GM12878 (cell line): ENCODE results near the gene ARHGAP20. TPM values are rescaled to one million over a fixed set of nuclear protein-coding genes. Genes with fewer than 3 reads are reported as not detected.

Experiments used
- ATAC-seq: fragments of 200-7000 bp; cut with Tn5 transposase; 3 replicates; pipeline ENCODE4 v1.9.1; 2020; ENCODE audit warnings: mild to moderate bottlenecking, moderate library complexity
- BruUV-seq: library from RNA; stranded (reverse); fragments of 400-500 nt; replicated peaks from 2 replicates; lab custom pipeline; 2021; lab: Mats Ljungman, UMichigan
- CTCF ChIA-PET: fragments of 300-600 bp; sonication (Branson Sonifier 250); formaldehyde crosslinking; extraction: SDS; loops from one replicate; lab custom pipeline; 2021; ENCODE audit warnings: inconsistent platforms; lab: Yijun Ruan, JAX
- POLR2A ChIA-PET: fragments of 350-600 bp; formaldehyde crosslinking; extraction: SDS; loops from one replicate; lab custom pipeline; 2021; ENCODE audit warnings: inconsistent platforms; lab: Charles Lee
- RAD21 ChIA-PET: fragments of 300-600 bp; sonication (Branson Sonifier 250); formaldehyde crosslinking; loops from one replicate; lab custom pipeline; 2023; ENCODE audit warnings: antibody characterized with exemption; ENCODE audit not compliant: unreplicated experiment; lab: Charles Lee
- SMC1A ChIA-PET: fragments of 300-600 bp; sonication (Branson Sonifier 250); formaldehyde crosslinking; loops from one replicate; lab custom pipeline; 2023; ENCODE audit not compliant: unreplicated experiment, uncharacterized antibody; lab: Charles Lee
- DNase-seq: peaks from one replicate; pipeline ENCODE4 v3.0.0-alpha.2; 2011; ENCODE audit warnings: low read depth, low spot score
- FAIRE-seq: peaks from 3 replicates; lab custom pipeline; 2011; peaks lifted over from hg19 to GRCh38; lab: Jason Lieb, UNC
- H2AFZ ChIP-seq: 2 replicates; pipeline ENCODE4 v1.6.0; 2011; ENCODE audit warnings: low read depth, low read length, control low read depth; ENCODE audit not compliant: control insufficient read depth
- H3K27ac ChIP-seq: 2 replicates; pipeline ENCODE4 v1.5.1; 2011; ENCODE audit warnings: control low read depth; ENCODE audit not compliant: control insufficient read depth, insufficient read depth
- H3K27me3 ChIP-seq, 2 experiments: replicated peaks in 1 of 2; 2 replicates each; pipeline versions ENCODE4 v1.6.0 to v1.6.1; 2011; ENCODE audit warnings: low read length in 1 of 2; ENCODE audit not compliant: control insufficient read depth in 2 of 2, insufficient read depth in 2 of 2
- H3K36me3 ChIP-seq, 2 experiments: 2 replicates each; pipeline ENCODE4 v1.5.1; 2011; ENCODE audit warnings: low read length in 1 of 2; ENCODE audit not compliant: control insufficient read depth in 2 of 2, insufficient read depth in 2 of 2
- H3K4me1 ChIP-seq: 2 replicates; pipeline ENCODE4 v1.6.1; 2011; ENCODE audit warnings: mild to moderate bottlenecking, low read length, moderate library complexity, mixed read lengths; ENCODE audit not compliant: control insufficient read depth, insufficient read depth
- H3K4me2 ChIP-seq: 2 replicates; pipeline ENCODE4 v1.6.0; 2011; ENCODE audit warnings: control low read depth; ENCODE audit not compliant: control insufficient read depth, insufficient read depth
- H3K4me3 ChIP-seq: fragments of 200-600 bp; sonication (generic); 2 replicates; pipeline ENCODE4 v1.5.1; 2016
- H3K79me2 ChIP-seq: 2 replicates; pipeline ENCODE4 v1.6.0; 2011; ENCODE audit warnings: low read length; ENCODE audit not compliant: control insufficient read depth, insufficient read depth
- H3K9ac ChIP-seq: 2 replicates; pipeline ENCODE4 v1.8.0; 2011; ENCODE audit warnings: low read length, control low read depth, mixed read lengths; ENCODE audit not compliant: control insufficient read depth, insufficient read depth
- H3K9me3 ChIP-seq: replicated peaks from 3 replicates; pipeline ENCODE4 v1.5.1; 2011; ENCODE audit warnings: mild to moderate bottlenecking, low read length; ENCODE audit not compliant: control insufficient read depth, insufficient read depth
- H4K20me1 ChIP-seq: 2 replicates; pipeline ENCODE4 v1.6.0; 2011; ENCODE audit not compliant: control insufficient read depth, insufficient read depth
- BMI1 ChIP-seq: fragments of 450-650 bp; IDR thresholded peaks from 2 replicates; pipeline ENCODE4 v1.6.1; 2016; ENCODE audit warnings: mild to moderate bottlenecking, moderate library complexity, borderline replicate concordance
- HDAC6 ChIP-seq: fragments of 200-600 bp; sonication (generic); IDR thresholded peaks from one replicate; pipeline ENCODE4 v1.8.0; 2017; ENCODE audit warnings: antibody characterized with exemption; ENCODE audit not compliant: unreplicated experiment
- MYB ChIP-seq: fragments of 150-350 bp; IDR thresholded peaks from 2 replicates; pipeline ENCODE4 v1.6.1; 2014; ENCODE audit warnings: mild to moderate bottlenecking, low read depth, low read length, borderline replicate concordance
- RB1 ChIP-seq: fragments of 450-650 bp; formaldehyde crosslinking; IDR thresholded peaks from 2 replicates; pipeline ENCODE4 v1.6.1; 2017; ENCODE audit warnings: mild to moderate bottlenecking, borderline replicate concordance
- USF1 ChIP-seq: IDR thresholded peaks from 2 replicates; pipeline ENCODE4 v1.6.1; 2011; ENCODE audit warnings: borderline replicate concordance, low read depth, mild to moderate bottlenecking, moderate library complexity, mixed read lengths, low read length; ENCODE audit not compliant: insufficient read depth; ENCODE audit errors: extremely low read length
- WRNIP1 ChIP-seq: IDR thresholded peaks from 2 replicates; pipeline ENCODE4 v1.6.1; 2011; ENCODE audit warnings: low read depth, low read length, improper control_type of control experiment, borderline replicate concordance
- ZBED1 ChIP-seq: IDR thresholded peaks from 2 replicates; pipeline ENCODE4 v1.6.1; 2016; ENCODE audit warnings: borderline replicate concordance
- ZNF24 ChIP-seq: fragments of 450-650 bp; IDR thresholded peaks from 2 replicates; pipeline ENCODE4 v1.6.1; 2017; ENCODE audit warnings: antibody characterized with exemption, mild to moderate bottlenecking
- WGBS: methylation state at CpG from one replicate; pipeline ENCODE4 v1.1.6; 2016; ENCODE audit warnings: low lambda C conversion rate; ENCODE audit not compliant: insufficient replicate concordance, insufficient coverage; ENCODE audit errors: missing lambda C conversion rate; 5-methylcytosine and 5-hydroxymethylcytosine counted together
- in situ Hi-C: fragments of 300-500 bp; cut with MboI; formaldehyde crosslinking; loops from 9 replicates; pipeline ENCODE4 v1.14.3; 2018; ENCODE audit warnings: mixed read lengths
- intact Hi-C: fragments of 100-400 bp; cut with micrococcal nuclease; formaldehyde crosslinking; loops from one replicate; pipeline ENCODE4 v1.14.2; 2022; ENCODE audit not compliant: unreplicated experiment
- polyA plus RNA-seq, 11 experiments: library from polyadenylated mRNA; depleted of rRNA in 4 of 11; unstranded in 6 of 11; stranded (reverse) in 5 of 11; fragments of >200 nt; fragmentation: Nextera tagmentation in 4 of 11; fragmentation: Illumina TruSeq in 1 of 11; extraction: Ambion mirVana in 4 of 11; extraction: Trizol in 1 of 11; gene quantifications; 1 replicate in 1 of 11; 2 replicates in 10 of 11; pipeline versions ENCODE4 v1.2.1 to v1.2.3, GENCODE V29; 2011 to 2016; ENCODE audit warnings: inconsistent platforms in 2 of 11, missing spikeins in 2 of 11, low read depth in 1 of 11
- total RNA-seq, 4 experiments: library from RNA; depleted of rRNA in 3 of 4; stranded (reverse); fragments of >200 nt in 3 of 4; fragmentation: Illumina TruSeq in 1 of 4; extraction: Trizol in 1 of 4; gene quantifications; 2 replicates each; pipeline versions ENCODE4 v1.2.1 to v1.2.3, GENCODE V29; 2013 to 2021

The ARHGAP20 gene
- total and polyA plus RNA-seq, 10 of the 15 experiments (the other 5 are each of a cell fraction or from before 2014, with no cell fraction given), result 0.01 TPM; not detected in 9

DNA sequence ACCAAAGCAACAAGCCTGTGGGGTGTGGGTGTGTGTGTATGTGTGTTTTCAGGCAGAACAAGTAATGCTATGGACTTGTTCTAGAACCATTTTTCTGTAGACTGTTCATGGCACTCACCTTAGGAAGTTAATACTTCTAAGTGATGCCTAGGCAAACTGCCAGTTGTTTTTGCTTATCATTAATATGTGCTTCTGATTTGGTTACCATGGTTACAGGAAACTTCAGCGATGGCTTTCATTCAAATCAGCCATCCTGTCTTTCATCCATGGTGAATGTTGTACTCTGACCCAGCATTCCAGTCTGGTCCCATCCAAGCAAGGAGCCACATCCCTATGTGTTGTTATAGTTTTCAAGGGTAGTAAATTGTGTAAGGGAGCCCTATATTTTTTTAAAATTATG, 49.8 kb upstream of the ARHGAP20 start:
- Histone ChIP-seq H4K20me1 (no peaks in the 10 kb centered on the region), H3K27ac (no peak overlapping the region), H2AFZ (no peak overlapping the region)
- in situ Hi-C loops (no loop called here), intact Hi-C loops (no loop called here)
- CTCF ChIA-PET, result no interaction called here
- FAIRE-seq (no peak), DNase-seq (no peak)
- TF ChIP-seq WRNIP1 (no peak), MYB (no peak), RB1 (no peak), ZNF24 (no peak), BMI1 (0 out of 2 replicates have a peak, but pooled peaks have one; percentile 29), USF1 (no peak)
- TF ChIP-seq, all 136 proteins: peak for 1
- ChIA-PET RAD21 (no interaction called here), SMC1A (no interaction called here), POLR2A (no interaction called here)
- Histone ChIP-seq H3K36me3 (no peaks in the 10 kb centered on the region), H3K9ac (no peak overlapping the region), H3K79me2 (no peaks in the 10 kb centered on the region), H3K4me2 (no peak overlapping the region), H3K9me3 (no peaks in the 10 kb centered on the region), H3K4me3 (no peak overlapping the region), H3K4me1 (no peaks in the 10 kb centered on the region), H3K27me3 (no peaks in the 10 kb centered on the region)
- 36% methylated on average over 1 of the region's 1 CpG for WGBS
- BruUV-seq, result no TSS peak
- ATAC-seq, result no peak

DNA sequence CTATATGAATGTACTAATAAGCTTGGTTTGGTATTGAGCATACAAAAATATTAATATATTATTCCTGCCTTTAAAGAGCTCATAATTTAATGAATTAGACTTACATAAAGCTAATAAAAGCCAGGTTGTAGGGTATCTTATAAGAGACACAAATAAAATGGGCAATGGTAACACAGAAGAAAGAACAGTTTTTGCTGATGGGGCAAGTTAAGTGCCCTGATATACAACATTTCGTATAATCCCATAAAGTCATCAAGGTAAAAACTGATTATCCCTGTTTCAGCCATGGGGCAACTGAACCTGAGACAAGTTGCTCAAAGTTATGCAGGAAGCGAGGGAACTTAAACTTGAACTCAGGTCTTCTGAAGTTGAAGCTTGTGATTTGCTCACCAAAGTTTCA, 48.9 kb upstream of the ARHGAP20 start:
- intact Hi-C loops (no loop called here), in situ Hi-C loops (no loop called here)
- Histone ChIP-seq H2AFZ (no peak overlapping the region), H3K79me2 (no peaks in the 10 kb centered on the region), H3K4me1 (no peaks in the 10 kb centered on the region), H4K20me1 (no peaks in the 10 kb centered on the region), H3K27ac (no peak overlapping the region), H3K9ac (no peak overlapping the region), H3K4me2 (no peak overlapping the region), H3K9me3 (no peaks in the 10 kb centered on the region), H3K36me3 (no peaks in the 10 kb centered on the region), H3K4me3 (no peak overlapping the region), H3K27me3 (no peaks in the 10 kb centered on the region)
- FAIRE-seq (no peak), ATAC-seq (no peak), DNase-seq (no peak)
- no TSS peak for BruUV-seq
- SMC1A ChIA-PET, result interaction anchor here (0.6 to 1.2 kb wide), 3 partner anchors 10 to 802 kb away, joined by 3 to 5 read pairs (median 3); no protein-coding TSS in a partner anchor
- 5% methylated on average over 2 of the region's 2 CpGs for WGBS
- CTCF ChIA-PET, result no interaction called here
- RAD21 ChIA-PET, result interaction anchor here (1.0 kb wide), 1 partner anchor 129 kb away, joined by 3 read pairs; no protein-coding TSS in a partner anchor
- POLR2A ChIA-PET, result no interaction called here
- no peak for TF ChIP-seq HDAC6
- TF ChIP-seq ZBED1, result no peak
